HCEC 1CT (cell line): ENCODE data around the gene GGA1.
"Not testable (repeated sequence)": the region's sequence is repeated elsewhere in the genome, so short reads cannot be mapped to it uniquely, and the experiment has no call there.

ENCODE experiments used
- DNase-seq: peaks from one replicate; pipeline ENCODE4 v3.0.0-alpha.2; 2017

Gene GGA1

GRCh38 chr22:37571258-37571991 lies 37.2 kb upstream of the GGA1 start:
- DNase-seq, result no peak

GRCh38 chr22:37571992-37572373 lies 36.7 kb upstream of the GGA1 start:
- no peak for DNase-seq

- DNase-seq, result no peak
These were observed 33.1 kb upstream of the GGA1 start for GRCh38 chr22:37575490-37576003.

GRCh38 chr22:37578002-37578401 lies 30.6 kb upstream of the GGA1 start:
- DNase-seq, result no peak

GRCh38 chr22:37581504-37581903 lies 27.1 kb upstream of the GGA1 start:
- no peak for DNase-seq

GRCh38 chr22:37582526-37582925 lies 26.1 kb upstream of the GGA1 start:
- DNase-seq, result no peak

GRCh38 chr22:37588546-37589215 lies 20.0 kb upstream of the GGA1 start:
- no peak for DNase-seq

GRCh38 chr22:37589636-37590035 lies 19.0 kb upstream of the GGA1 start:
- no peak for DNase-seq

GRCh38 chr22:37591081-37591480 lies 17.6 kb upstream of the GGA1 start:
- DNase-seq, result not testable (repeated sequence)

GRCh38 chr22:37591823-37592404 lies 16.7 kb upstream of the GGA1 start:
- no peak for DNase-seq

GRCh38 chr22:37594237-37594636 lies 14.4 kb upstream of the GGA1 start:
- DNase-seq, result no peak

GRCh38 chr22:37599153-37599552 lies 9.5 kb upstream of the GGA1 start:
- DNase-seq, result no peak

- no peak for DNase-seq
These were observed 7.5 kb upstream of the GGA1 start for GRCh38 chr22:37601203-37601539.

GRCh38 chr22:37601540-37602442 lies 6.8 kb upstream of the GGA1 start:
- DNase-seq, result peak; percentile 81

GRCh38 chr22:37602546-37603277 lies 5.9 kb upstream of the GGA1 start:
- not testable (repeated sequence) for DNase-seq

- no peak for DNase-seq
These were observed 4.6 kb upstream of the GGA1 start for GRCh38 chr22:37604074-37604473.

GRCh38 chr22:37604875-37605274 lies 3.8 kb upstream of the GGA1 start:
- DNase-seq, result no peak

GRCh38 chr22:37607010-37607934 lies 1.4 kb upstream of the GGA1 start:
- DNase-seq, result peak; percentile 48

GRCh38 chr22:37607935-37608476 lies 628 bp upstream of the GGA1 start:
- DNase-seq, result no peak

- DNase-seq, result peak; percentile 8
These were observed 862 bp downstream of the GGA1 start for GRCh38 chr22:37609240-37610152.
